ENCODE data around the gene DNM1L. TPM values are rescaled to one million over a fixed set of nuclear protein-coding genes. Genes with fewer than 3 reads are reported as not detected.
A peak's percentile ranks its signal among the peaks of the same experiment; 100 is the strongest.

The DNM1L gene
- polyA plus RNA-seq, 1 of the 3 experiments (the other 2 are of a cell fraction) = 26.6 TPM

GRCh38 chr12:32734952-32735351 is 55.9 kb downstream of the DNM1L start:
- no peak for TF ChIP-seq JUND (IDR thresholded peaks at IDR 0.05)
- TF ChIP-seq RCOR1 (IDR thresholded peaks at IDR 0.05; ENCODE audit: low read length) = 0 out of 2 replicates have a peak, but pooled peaks have one; percentile 11
- Histone ChIP-seq H2AFZ (ENCODE audit: low read depth) (no peak overlapping the region), H4K20me1 (ENCODE audit: insufficient read depth) (no peaks in the 10 kb centered on the region), H3K4me1 (ENCODE audit: control insufficient read depth in 1 of 2, insufficient read depth in 2 of 2, low read depth in 1 of 2, low read length in 1 of 2) (no peaks in the 10 kb centered on the region; a peak in 2 of 4 replicates), H3K4me2 (no peak overlapping the region), H3K9me2 (no peaks in the 10 kb centered on the region), H3K36me3 (replicated peaks in 1 of 2; ENCODE audit: control insufficient read depth in 1 of 2, insufficient read depth in 2 of 2, low read length in 1 of 2) (peaks cover 71 to 73% of the 10 kb centered on the region in 2 experiments), H3K27ac (ENCODE audit: low read depth in 2 of 2, low read length in 1 of 2) (no peak overlapping the region), H3K27me3 (ENCODE audit: insufficient read depth) (no peaks in the 10 kb centered on the region), H3K79me2 (ENCODE audit: insufficient read depth) (no peaks in the 10 kb centered on the region), H3K9ac (no peak overlapping the region), H3K4me3 (ENCODE audit: low read depth in 2 of 2, low read length in 1 of 2) (no peak overlapping the region), H3F3A (replicated peaks; ENCODE audit: insufficient read depth) (peaks cover 8% of the 10 kb centered on the region), H3K9me3 (no peaks in the 10 kb centered on the region)
- peak; percentile 30 for DNase-seq
- WGBS (ENCODE audit: low lambda C conversion rate) = 100% methylated on average over 1 of the region's 1 CpG
- POLR2A ChIA-PET = interaction anchor here (0.7 kb wide), 1 partner anchor 851 kb away, joined by 3 read pairs; no protein-coding TSS in a partner anchor
- CTCF ChIA-PET = interaction anchor here (0.6 to 1.7 kb wide), 5 partner anchors 11 to 567 kb away, joined by 3 to 7 read pairs (median 3); partner anchors contain the start of gene YARS2

GRCh38 chr12:32736445-32736844 is 57.3 kb downstream of the DNM1L start:
- TF ChIP-seq, protein P1, sequence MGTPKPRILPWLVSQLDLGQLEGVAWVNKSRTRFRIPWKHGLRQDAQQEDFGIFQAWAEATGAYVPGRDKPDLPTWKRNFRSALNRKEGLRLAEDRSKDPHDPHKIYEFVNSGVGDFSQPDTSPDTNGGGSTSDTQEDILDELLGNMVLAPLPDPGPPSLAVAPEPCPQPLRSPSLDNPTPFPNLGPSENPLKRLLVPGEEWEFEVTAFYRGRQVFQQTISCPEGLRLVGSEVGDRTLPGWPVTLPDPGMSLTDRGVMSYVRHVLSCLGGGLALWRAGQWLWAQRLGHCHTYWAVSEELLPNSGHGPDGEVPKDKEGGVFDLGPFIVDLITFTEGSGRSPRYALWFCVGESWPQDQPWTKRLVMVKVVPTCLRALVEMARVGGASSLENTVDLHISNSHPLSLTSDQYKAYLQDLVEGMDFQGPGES (IDR thresholded peaks at IDR 0.05; ENCODE audit: low read depth, low read length) = no peak
- no peak for TF ChIP-seq SMC3 (IDR thresholded peaks at IDR 0.05; ENCODE audit: low read depth, low read length)
- no peak for TF ChIP-seq NFIC (IDR thresholded peaks at IDR 0.05; ENCODE audit: borderline replicate concordance)
- no peak for TF ChIP-seq RCOR1 (IDR thresholded peaks at IDR 0.05; ENCODE audit: low read length)
- TF ChIP-seq, protein P2, sequence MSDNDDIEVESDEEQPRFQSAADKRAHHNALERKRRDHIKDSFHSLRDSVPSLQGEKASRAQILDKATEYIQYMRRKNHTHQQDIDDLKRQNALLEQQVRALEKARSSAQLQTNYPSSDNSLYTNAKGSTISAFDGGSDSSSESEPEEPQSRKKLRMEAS (IDR thresholded peaks at IDR 0.05; ENCODE audit: low read depth) = no peak
- TF ChIP-seq FOXJ3 (CRISPR knock-in tag; IDR thresholded peaks at IDR 0.05) = no peak
- TF ChIP-seq JUND (IDR thresholded peaks at IDR 0.05) = no peak
- TF ChIP-seq MEF2A (IDR thresholded peaks at IDR 0.05; ENCODE audit: borderline replicate concordance, low read depth) = no peak
- no peak for TF ChIP-seq EZH2phosphoT487 (IDR thresholded peaks at IDR 0.05; ENCODE audit: borderline replicate concordance, low read depth)
- TF ChIP-seq ELF1 (IDR thresholded peaks at IDR 0.05) = no peak
- no peak for TF ChIP-seq SIN3A (IDR thresholded peaks at IDR 0.05; ENCODE audit: borderline replicate concordance, low read depth, low read length)
- DNase-seq = no peak
- Histone ChIP-seq H3K4me1 (ENCODE audit: control insufficient read depth in 1 of 2, insufficient read depth in 2 of 2, low read depth in 1 of 2, low read length in 1 of 2) (no peaks in the 10 kb centered on the region; a peak in 2 of 4 replicates), H3K79me2 (ENCODE audit: insufficient read depth) (peaks cover 5% of the 10 kb centered on the region; the same call in 1 of the 2 replicates), H3K9ac (no peak overlapping the region), H3K4me2 (no peak overlapping the region), H3K9me3 (no peaks in the 10 kb centered on the region), H4K20me1 (ENCODE audit: insufficient read depth) (no peaks in the 10 kb centered on the region), H2AFZ (ENCODE audit: low read depth) (no peak overlapping the region), H3K36me3 (replicated peaks in 1 of 2; ENCODE audit: control insufficient read depth in 1 of 2, insufficient read depth in 2 of 2, low read length in 1 of 2) (peaks cover 77 to 79% of the 10 kb centered on the region in 2 experiments), H3K27me3 (ENCODE audit: insufficient read depth) (no peaks in the 10 kb centered on the region), H3K4me3 (ENCODE audit: low read depth in 2 of 2, low read length in 1 of 2) (no peak overlapping the region), H3K27ac (ENCODE audit: low read depth in 2 of 2, low read length in 1 of 2) (no peak overlapping the region), H3F3A (replicated peaks; ENCODE audit: insufficient read depth) (peaks cover 8% of the 10 kb centered on the region), H3K9me2 (no peaks in the 10 kb centered on the region)
- 91% methylated on average over 3 of the region's 3 CpGs for WGBS (ENCODE audit: low lambda C conversion rate)
- ChIA-PET CTCF (interaction anchor here (0.6 to 1.2 kb wide), 2 partner anchors 19 to 20 kb away, joined by 3 to 4 read pairs; partner anchors contain the start of gene YARS2), POLR2A (interaction anchor here (0.7 kb wide), 1 partner anchor 24 kb away, joined by 3 read pairs; no protein-coding TSS in a partner anchor)

All from SK-N-SH (cell line).